HEK293 (cell line): ENCODE measurements around the gene KMT2A.

ENCODE experiments used
- CTCF ChIA-PET: fragments of 350-600 bp; formaldehyde crosslinking; extraction: SDS; loops from one replicate; lab custom pipeline; 2021; ENCODE audit warnings: antibody characterized with exemption; lab: Yijun Ruan, JAX
- POLR2A ChIA-PET: fragments of 300-600 bp; formaldehyde crosslinking; extraction: SDS; loops from one replicate; lab custom pipeline; 2020; ENCODE audit warnings: antibody characterized with exemption, inconsistent platforms; lab: Yijun Ruan, JAX
- H3K27ac ChIP-seq: fragments of 200-500 bp; sonication (Bioruptor generic); 2 replicates; pipeline ENCODE4 v1.5.1; 2014; ENCODE audit warnings: low read depth, low read length, control low read depth, inconsistent platforms; ENCODE audit errors: extremely low read depth
- H3K36me3 ChIP-seq, 2 experiments: fragments of 200-500 bp in 1 of 2; sonication (Bioruptor generic) in 1 of 2; 1 replicate in 1 of 2; 2 replicates in 1 of 2; pipeline ENCODE4 v1.5.1; 2014 to 2017; ENCODE audit warnings: inconsistent platforms in 2 of 2, low read length in 2 of 2; ENCODE audit not compliant: control insufficient read depth in 2 of 2, insufficient read depth in 1 of 2
- H3K4me1 ChIP-seq: fragments of 200-500 bp; sonication (Bioruptor generic); 2 replicates; pipeline ENCODE4 v1.5.1; 2014; ENCODE audit warnings: mild to moderate bottlenecking, low read length, inconsistent platforms; ENCODE audit not compliant: control insufficient read depth, insufficient read depth
- H3K4me3 ChIP-seq: 2 replicates; pipeline ENCODE4 v1.5.1; 2011; ENCODE audit warnings: low read depth, mild to moderate bottlenecking, control low read depth, low read length, moderate library complexity
- H3K9me3 ChIP-seq: fragments of 200-500 bp; sonication (Bioruptor generic); 2 replicates; pipeline ENCODE4 v1.5.1; 2014; ENCODE audit warnings: low read depth, low read length, inconsistent platforms; ENCODE audit not compliant: control insufficient read depth, insufficient read depth
- KLF16 ChIP-seq: fragments of 450-650 bp; formaldehyde crosslinking; IDR thresholded peaks from 2 replicates; pipeline ENCODE4 v1.5.1; 2017; ENCODE audit warnings: missing biosample characterization, missing genetic modification characterization
- SALL2 ChIP-seq: fragments of 450-650 bp; formaldehyde crosslinking; IDR thresholded peaks from 2 replicates; pipeline ENCODE4 v1.5.0; 2017; ENCODE audit warnings: missing biosample characterization, mild to moderate bottlenecking, missing genetic modification characterization, borderline replicate concordance
- SP7 ChIP-seq: fragments of 450-650 bp; formaldehyde crosslinking; IDR thresholded peaks from 2 replicates; pipeline ENCODE4 v1.5.1; 2016; ENCODE audit warnings: missing biosample characterization, missing genetic modification characterization
- ZBTB7A ChIP-seq: fragments of 450-650 bp; formaldehyde crosslinking; IDR thresholded peaks from 2 replicates; pipeline ENCODE4 v1.5.1; 2016; ENCODE audit warnings: low read depth, missing biosample characterization, missing genetic modification characterization
- ZEB2 ChIP-seq: fragments of 450-650 bp; formaldehyde crosslinking; IDR thresholded peaks from 2 replicates; pipeline ENCODE4 v1.5.1; 2016; ENCODE audit warnings: missing biosample characterization, missing genetic modification characterization
- ZNF184 ChIP-seq: fragments of 450-650 bp; IDR thresholded peaks from 2 replicates; pipeline ENCODE4 v1.5.1; 2018; ENCODE audit warnings: missing biosample characterization, mild to moderate bottlenecking, missing genetic modification characterization
- ZNF223 ChIP-seq: fragments of 450-650 bp; formaldehyde crosslinking; IDR thresholded peaks from 2 replicates; pipeline ENCODE4 v1.5.1; 2016; ENCODE audit warnings: missing biosample characterization, missing genetic modification characterization
- ZNF354C ChIP-seq: fragments of 450-650 bp; formaldehyde crosslinking; IDR thresholded peaks from 2 replicates; pipeline ENCODE4 v1.5.1; 2016; ENCODE audit warnings: missing biosample characterization, missing genetic modification characterization, low read depth, borderline replicate concordance
- ZNF423 ChIP-seq: fragments of 450-650 bp; formaldehyde crosslinking; IDR thresholded peaks from 2 replicates; pipeline ENCODE4 v1.5.1; 2016; ENCODE audit warnings: missing biosample characterization, missing genetic modification characterization
- ZNF530 ChIP-seq: fragments of 450-650 bp; formaldehyde crosslinking; IDR thresholded peaks from 2 replicates; pipeline ENCODE4 v1.5.1; 2016; ENCODE audit warnings: low read depth, missing biosample characterization, missing genetic modification characterization
- ZNF548 ChIP-seq: fragments of 450-650 bp; formaldehyde crosslinking; IDR thresholded peaks from 2 replicates; pipeline ENCODE4 v1.5.1; 2016; ENCODE audit warnings: missing biosample characterization, missing genetic modification characterization
- ZNF555 ChIP-seq: fragments of 450-650 bp; formaldehyde crosslinking; conservative IDR thresholded peaks from 2 replicates; pipeline ENCODE4 v1.5.1; 2017; ENCODE audit warnings: missing biosample characterization, mild to moderate bottlenecking, missing genetic modification characterization, inconsistent platforms
- ZNF76 ChIP-seq: fragments of 450-650 bp; formaldehyde crosslinking; IDR thresholded peaks from 2 replicates; pipeline ENCODE4; 2016; ENCODE audit warnings: low read depth, missing biosample characterization, missing genetic modification characterization, borderline replicate concordance
- ZXDB ChIP-seq: fragments of 450-650 bp; formaldehyde crosslinking; IDR thresholded peaks from 2 replicates; pipeline ENCODE4 v1.5.1; 2016; ENCODE audit warnings: missing biosample characterization, missing genetic modification characterization
- TF ChIP-seq, protein P1 (sequence below): fragments of 450-650 bp; formaldehyde crosslinking; IDR thresholded peaks from 2 replicates; pipeline ENCODE4 v1.5.1; 2017; ENCODE audit warnings: missing biosample characterization, mild to moderate bottlenecking, missing genetic modification characterization, moderate library complexity
- TF ChIP-seq, protein P2 (sequence below): fragments of 450-650 bp; formaldehyde crosslinking; IDR thresholded peaks from 2 replicates; pipeline ENCODE4 v1.5.1; 2016; ENCODE audit warnings: missing biosample characterization, missing genetic modification characterization
- TF ChIP-seq, protein P3 (sequence below): fragments of 450-650 bp; formaldehyde crosslinking; IDR thresholded peaks from 2 replicates; pipeline ENCODE4 v1.5.1; 2016; ENCODE audit warnings: missing biosample characterization, missing genetic modification characterization
- TF ChIP-seq, protein P4 (sequence below): fragments of 450-650 bp; formaldehyde crosslinking; IDR thresholded peaks from 2 replicates; pipeline ENCODE4 v1.5.1; 2016; ENCODE audit warnings: missing biosample characterization, missing genetic modification characterization, borderline replicate concordance
- TF ChIP-seq, protein P5 (sequence below): fragments of 450-650 bp; formaldehyde crosslinking; optimal IDR thresholded peaks from 2 replicates; pipeline ENCODE3; 2016; ENCODE audit warnings: missing biosample characterization, mild to moderate bottlenecking, missing genetic modification characterization

KMT2A gene

DNA sequence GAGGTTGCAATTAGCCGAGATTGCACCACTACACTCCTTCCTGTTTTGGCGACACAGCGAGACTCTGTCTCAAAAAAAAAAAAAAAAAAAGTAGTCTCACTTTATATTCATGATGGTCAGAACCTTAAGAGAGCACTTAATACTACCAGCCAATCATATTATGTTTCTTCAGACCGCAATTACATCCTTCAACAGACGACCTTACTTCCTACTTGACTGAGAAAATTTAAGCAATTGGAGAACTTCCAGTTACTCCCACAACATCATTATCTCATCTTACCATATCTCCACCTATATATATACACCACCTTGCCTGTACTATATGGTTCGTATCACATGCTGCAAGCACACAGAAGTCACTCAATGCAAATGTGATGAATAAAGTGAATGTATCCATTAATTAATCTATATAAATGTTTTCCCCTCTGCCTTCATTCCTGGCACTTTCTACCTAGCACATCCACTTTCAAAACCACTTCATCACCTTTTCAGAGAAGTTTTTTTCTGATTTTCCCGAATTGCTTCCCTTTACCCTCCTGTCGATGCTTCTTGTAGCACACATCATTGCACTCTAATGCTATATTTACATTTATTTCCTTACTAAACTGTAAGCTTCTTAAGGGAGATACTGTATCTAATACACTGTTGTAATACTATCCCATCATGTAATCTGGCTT is 21.1 kb upstream of the KMT2A start (continued):
- TF ChIP-seq, protein P1, sequence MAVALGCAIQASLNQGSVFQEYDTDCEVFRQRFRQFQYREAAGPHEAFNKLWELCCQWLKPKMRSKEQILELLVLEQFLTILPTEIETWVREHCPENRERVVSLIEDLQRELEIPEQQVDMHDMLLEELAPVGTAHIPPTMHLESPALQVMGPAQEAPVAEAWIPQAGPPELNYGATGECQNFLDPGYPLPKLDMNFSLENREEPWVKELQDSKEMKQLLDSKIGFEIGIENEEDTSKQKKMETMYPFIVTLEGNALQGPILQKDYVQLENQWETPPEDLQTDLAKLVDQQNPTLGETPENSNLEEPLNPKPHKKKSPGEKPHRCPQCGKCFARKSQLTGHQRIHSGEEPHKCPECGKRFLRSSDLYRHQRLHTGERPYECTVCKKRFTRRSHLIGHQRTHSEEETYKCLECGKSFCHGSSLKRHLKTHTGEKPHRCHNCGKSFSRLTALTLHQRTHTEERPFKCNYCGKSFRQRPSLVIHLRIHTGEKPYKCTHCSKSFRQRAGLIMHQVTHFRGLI (tag by site-specific recombination) = no peak
- no peak for TF ChIP-seq ZNF184
- TF ChIP-seq KLF16 (tag by site-specific recombination) = no peak
- TF ChIP-seq, protein P2, sequence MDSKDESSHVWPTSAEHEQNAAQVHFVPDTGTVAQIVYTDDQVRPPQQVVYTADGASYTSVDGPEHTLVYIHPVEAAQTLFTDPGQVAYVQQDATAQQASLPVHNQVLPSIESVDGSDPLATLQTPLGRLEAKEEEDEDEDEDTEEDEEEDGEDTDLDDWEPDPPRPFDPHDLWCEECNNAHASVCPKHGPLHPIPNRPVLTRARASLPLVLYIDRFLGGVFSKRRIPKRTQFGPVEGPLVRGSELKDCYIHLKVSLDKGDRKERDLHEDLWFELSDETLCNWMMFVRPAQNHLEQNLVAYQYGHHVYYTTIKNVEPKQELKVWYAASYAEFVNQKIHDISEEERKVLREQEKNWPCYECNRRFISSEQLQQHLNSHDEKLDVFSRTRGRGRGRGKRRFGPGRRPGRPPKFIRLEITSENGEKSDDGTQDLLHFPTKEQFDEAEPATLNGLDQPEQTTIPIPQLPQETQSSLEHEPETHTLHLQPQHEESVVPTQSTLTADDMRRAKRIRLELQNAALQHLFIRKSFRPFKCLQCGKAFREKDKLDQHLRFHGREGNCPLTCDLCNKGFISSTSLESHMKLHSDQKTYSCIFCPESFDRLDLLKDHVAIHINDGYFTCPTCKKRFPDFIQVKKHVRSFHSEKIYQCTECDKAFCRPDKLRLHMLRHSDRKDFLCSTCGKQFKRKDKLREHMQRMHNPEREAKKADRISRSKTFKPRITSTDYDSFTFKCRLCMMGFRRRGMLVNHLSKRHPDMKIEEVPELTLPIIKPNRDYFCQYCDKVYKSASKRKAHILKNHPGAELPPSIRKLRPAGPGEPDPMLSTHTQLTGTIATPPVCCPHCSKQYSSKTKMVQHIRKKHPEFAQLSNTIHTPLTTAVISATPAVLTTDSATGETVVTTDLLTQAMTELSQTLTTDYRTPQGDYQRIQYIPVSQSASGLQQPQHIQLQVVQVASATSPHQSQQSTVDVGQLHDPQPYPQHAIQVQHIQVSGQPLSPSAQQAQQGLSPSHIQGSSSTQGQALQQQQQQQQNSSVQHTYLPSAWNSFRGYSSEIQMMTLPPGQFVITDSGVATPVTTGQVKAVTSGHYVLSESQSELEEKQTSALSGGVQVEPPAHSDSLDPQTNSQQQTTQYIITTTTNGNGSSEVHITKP (tag by site-specific recombination) = no peak
- no peak for TF ChIP-seq ZXDB (tag by site-specific recombination)
- TF ChIP-seq, protein P3, sequence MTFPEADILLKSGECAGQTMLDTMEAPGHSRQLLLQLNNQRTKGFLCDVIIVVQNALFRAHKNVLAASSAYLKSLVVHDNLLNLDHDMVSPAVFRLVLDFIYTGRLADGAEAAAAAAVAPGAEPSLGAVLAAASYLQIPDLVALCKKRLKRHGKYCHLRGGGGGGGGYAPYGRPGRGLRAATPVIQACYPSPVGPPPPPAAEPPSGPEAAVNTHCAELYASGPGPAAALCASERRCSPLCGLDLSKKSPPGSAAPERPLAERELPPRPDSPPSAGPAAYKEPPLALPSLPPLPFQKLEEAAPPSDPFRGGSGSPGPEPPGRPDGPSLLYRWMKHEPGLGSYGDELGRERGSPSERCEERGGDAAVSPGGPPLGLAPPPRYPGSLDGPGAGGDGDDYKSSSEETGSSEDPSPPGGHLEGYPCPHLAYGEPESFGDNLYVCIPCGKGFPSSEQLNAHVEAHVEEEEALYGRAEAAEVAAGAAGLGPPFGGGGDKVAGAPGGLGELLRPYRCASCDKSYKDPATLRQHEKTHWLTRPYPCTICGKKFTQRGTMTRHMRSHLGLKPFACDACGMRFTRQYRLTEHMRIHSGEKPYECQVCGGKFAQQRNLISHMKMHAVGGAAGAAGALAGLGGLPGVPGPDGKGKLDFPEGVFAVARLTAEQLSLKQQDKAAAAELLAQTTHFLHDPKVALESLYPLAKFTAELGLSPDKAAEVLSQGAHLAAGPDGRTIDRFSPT (tag by site-specific recombination) = no peak
- no peak for TF ChIP-seq SALL2 (tag by site-specific recombination)
- TF ChIP-seq ZNF354C (tag by site-specific recombination) = no peak

DNA sequence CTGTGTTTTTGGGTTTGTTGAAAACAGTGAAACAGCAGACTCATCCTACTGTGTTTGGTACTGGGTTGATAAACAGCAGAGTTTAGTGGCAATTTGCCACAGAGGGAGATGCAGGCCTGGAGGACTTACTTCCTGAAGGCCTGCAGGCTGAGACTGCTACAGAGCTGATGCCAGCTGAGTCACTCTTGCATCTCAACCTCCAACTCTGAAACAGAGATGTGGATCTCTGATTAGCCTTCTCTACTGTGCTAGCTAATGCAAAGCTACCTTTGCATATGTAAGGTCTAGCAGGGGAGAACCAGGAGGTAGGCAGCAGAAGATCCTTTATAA is 20.6 kb upstream of the KMT2A start:
- ChIA-PET POLR2A (interaction anchor here (0.6 to 2.5 kb wide), 3 partner anchors 14 to 217 kb away, joined by 3 to 14 read pairs (median 4); partner anchors contain the start of genes ATP5MG and KMT2A), CTCF (no interaction called here)
- Histone ChIP-seq H3K36me3 (no peaks in the 10 kb centered on the region), H3K27ac (no peak overlapping the region), H3K4me1 (no peaks in the 10 kb centered on the region), H3K9me3 (no peaks in the 10 kb centered on the region), H3K4me3 (no peak overlapping the region)
- no peak for TF ChIP-seq ZBTB7A
- 0 out of 2 replicates have a peak, but pooled peaks have one; percentile 22 for TF ChIP-seq ZEB2 (tag by site-specific recombination)
- TF ChIP-seq ZNF530 = no peak
- TF ChIP-seq ZNF548 (tag by site-specific recombination) = no peak
- TF ChIP-seq, protein P4, sequence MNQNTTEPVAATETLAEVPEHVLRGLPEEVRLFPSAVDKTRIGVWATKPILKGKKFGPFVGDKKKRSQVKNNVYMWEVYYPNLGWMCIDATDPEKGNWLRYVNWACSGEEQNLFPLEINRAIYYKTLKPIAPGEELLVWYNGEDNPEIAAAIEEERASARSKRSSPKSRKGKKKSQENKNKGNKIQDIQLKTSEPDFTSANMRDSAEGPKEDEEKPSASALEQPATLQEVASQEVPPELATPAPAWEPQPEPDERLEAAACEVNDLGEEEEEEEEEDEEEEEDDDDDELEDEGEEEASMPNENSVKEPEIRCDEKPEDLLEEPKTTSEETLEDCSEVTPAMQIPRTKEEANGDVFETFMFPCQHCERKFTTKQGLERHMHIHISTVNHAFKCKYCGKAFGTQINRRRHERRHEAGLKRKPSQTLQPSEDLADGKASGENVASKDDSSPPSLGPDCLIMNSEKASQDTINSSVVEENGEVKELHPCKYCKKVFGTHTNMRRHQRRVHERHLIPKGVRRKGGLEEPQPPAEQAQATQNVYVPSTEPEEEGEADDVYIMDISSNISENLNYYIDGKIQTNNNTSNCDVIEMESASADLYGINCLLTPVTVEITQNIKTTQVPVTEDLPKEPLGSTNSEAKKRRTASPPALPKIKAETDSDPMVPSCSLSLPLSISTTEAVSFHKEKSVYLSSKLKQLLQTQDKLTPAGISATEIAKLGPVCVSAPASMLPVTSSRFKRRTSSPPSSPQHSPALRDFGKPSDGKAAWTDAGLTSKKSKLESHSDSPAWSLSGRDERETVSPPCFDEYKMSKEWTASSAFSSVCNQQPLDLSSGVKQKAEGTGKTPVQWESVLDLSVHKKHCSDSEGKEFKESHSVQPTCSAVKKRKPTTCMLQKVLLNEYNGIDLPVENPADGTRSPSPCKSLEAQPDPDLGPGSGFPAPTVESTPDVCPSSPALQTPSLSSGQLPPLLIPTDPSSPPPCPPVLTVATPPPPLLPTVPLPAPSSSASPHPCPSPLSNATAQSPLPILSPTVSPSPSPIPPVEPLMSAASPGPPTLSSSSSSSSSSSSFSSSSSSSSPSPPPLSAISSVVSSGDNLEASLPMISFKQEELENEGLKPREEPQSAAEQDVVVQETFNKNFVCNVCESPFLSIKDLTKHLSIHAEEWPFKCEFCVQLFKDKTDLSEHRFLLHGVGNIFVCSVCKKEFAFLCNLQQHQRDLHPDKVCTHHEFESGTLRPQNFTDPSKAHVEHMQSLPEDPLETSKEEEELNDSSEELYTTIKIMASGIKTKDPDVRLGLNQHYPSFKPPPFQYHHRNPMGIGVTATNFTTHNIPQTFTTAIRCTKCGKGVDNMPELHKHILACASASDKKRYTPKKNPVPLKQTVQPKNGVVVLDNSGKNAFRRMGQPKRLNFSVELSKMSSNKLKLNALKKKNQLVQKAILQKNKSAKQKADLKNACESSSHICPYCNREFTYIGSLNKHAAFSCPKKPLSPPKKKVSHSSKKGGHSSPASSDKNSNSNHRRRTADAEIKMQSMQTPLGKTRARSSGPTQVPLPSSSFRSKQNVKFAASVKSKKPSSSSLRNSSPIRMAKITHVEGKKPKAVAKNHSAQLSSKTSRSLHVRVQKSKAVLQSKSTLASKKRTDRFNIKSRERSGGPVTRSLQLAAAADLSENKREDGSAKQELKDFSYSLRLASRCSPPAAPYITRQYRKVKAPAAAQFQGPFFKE (tag by site-specific recombination) = no peak
- TF ChIP-seq, protein P5, sequence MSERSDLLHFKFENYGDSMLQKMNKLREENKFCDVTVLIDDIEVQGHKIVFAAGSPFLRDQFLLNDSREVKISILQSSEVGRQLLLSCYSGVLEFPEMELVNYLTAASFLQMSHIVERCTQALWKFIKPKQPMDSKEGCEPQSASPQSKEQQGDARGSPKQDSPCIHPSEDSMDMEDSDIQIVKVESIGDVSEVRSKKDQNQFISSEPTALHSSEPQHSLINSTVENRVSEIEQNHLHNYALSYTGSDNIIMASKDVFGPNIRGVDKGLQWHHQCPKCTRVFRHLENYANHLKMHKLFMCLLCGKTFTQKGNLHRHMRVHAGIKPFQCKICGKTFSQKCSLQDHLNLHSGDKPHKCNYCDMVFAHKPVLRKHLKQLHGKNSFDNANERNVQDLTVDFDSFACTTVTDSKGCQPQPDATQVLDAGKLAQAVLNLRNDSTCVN = no peak
- TF ChIP-seq ZNF423 (tag by site-specific recombination) = no peak
- TF ChIP-seq ZNF223 (tag by site-specific recombination) = peak; percentile 38; the same call in 1 of the 2 replicates
- no peak for TF ChIP-seq ZNF555 (tag by site-specific recombination)
- no peak for TF ChIP-seq ZNF76 (tag by site-specific recombination)
- TF ChIP-seq SP7 (tag by site-specific recombination) = peak; percentile 23; the same call in 1 of the 2 replicates
